ENCODE data around the gene MBD3L2. TPM values are rescaled to one million over a fixed set of nuclear protein-coding genes. Genes with fewer than 3 reads are reported as not detected.

Gene MBD3L2
- total RNA-seq, 2 donors from 2014 or later = not detected

GRCh38 chr19:7067716-7068115, 18.6 kb downstream of the MBD3L2 start:
- no peak overlapping the region for H3K4me3 ChIP-seq
- no peak for DNase-seq (ENCODE audit: low spot score)
- peaks cover 0 to 11% of the 10 kb centered on the region in 2 donors for H3K4me1 ChIP-seq
- H3K36me3 ChIP-seq = peaks cover 20% of the 10 kb centered on the region
- no peaks in the 10 kb centered on the region for H3K27me3 ChIP-seq
- H3K9me3 ChIP-seq = no peaks in the 10 kb centered on the region
- no peak overlapping the region for H3K27ac ChIP-seq
- TF ChIP-seq, protein P1, sequence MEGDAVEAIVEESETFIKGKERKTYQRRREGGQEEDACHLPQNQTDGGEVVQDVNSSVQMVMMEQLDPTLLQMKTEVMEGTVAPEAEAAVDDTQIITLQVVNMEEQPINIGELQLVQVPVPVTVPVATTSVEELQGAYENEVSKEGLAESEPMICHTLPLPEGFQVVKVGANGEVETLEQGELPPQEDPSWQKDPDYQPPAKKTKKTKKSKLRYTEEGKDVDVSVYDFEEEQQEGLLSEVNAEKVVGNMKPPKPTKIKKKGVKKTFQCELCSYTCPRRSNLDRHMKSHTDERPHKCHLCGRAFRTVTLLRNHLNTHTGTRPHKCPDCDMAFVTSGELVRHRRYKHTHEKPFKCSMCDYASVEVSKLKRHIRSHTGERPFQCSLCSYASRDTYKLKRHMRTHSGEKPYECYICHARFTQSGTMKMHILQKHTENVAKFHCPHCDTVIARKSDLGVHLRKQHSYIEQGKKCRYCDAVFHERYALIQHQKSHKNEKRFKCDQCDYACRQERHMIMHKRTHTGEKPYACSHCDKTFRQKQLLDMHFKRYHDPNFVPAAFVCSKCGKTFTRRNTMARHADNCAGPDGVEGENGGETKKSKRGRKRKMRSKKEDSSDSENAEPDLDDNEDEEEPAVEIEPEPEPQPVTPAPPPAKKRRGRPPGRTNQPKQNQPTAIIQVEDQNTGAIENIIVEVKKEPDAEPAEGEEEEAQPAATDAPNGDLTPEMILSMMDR (IDR thresholded peaks at IDR 0.05) = no peak

DNA sequence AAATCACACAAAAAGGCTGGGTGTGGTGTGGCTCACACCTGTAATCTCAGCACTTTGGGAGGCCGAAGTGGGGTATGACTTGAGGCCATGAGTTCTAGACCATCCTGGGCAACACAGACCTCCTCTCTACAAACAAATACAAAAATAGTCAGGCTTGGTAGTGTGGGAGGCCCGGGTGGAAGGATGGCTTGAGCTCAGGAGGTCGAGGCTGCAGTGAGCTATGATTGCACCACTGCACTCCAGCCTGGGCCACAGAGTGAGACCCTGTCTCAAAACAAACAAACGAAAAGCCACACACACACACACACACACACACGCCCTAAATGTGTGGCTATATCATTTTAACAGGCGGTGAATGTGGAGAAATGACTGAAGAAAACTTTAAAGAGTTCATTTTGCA, 19.5 kb downstream of the MBD3L2 start:
- peak overlapping the region in 1 of 2 donors; percentile 98 for H3K4me3 ChIP-seq
- H3K9me3 ChIP-seq = no peaks in the 10 kb centered on the region
- peaks cover 29% of the 10 kb centered on the region for H3K36me3 ChIP-seq
- peaks cover 0 to 11% of the 10 kb centered on the region in 2 donors for H3K4me1 ChIP-seq
- no peak overlapping the region for H3K27ac ChIP-seq
- TF ChIP-seq, protein P1 (IDR thresholded peaks at IDR 0.05) = no peak
- H3K27me3 ChIP-seq = no peaks in the 10 kb centered on the region
- no peak for DNase-seq (ENCODE audit: low spot score)

GRCh38 chr19:7069042-7069903, 20.2 kb downstream of the MBD3L2 start, which contains the start of gene ZNF557:
Gene ZNF557, plus strand, starts transcription at chr19:7069703. Its CDS starts 5,372 bp downstream, at chr19:7075075.
- H3K36me3 ChIP-seq = peaks cover 36% of the 10 kb centered on the region
- H3K27ac ChIP-seq = peak within 1 kb of the TSS; percentile 65 to 83
- no peaks in the 10 kb centered on the region for H3K27me3 ChIP-seq
- TF ChIP-seq, protein P1 (IDR thresholded peaks at IDR 0.05) = no peak
- peak within 1 kb of the TSS; percentile 92 to 98 for H3K4me3 ChIP-seq
- peaks cover 0 to 11% of the 10 kb centered on the region in 2 donors for H3K4me1 ChIP-seq
- no peaks in the 10 kb centered on the region for H3K9me3 ChIP-seq
- DNase-seq (ENCODE audit: low spot score) = peak; percentile 97

- Histone ChIP-seq H3K36me3 (peaks cover 40% of the 10 kb centered on the region), H3K27ac (peak overlapping the region; percentile 65 to 83), H3K4me3 (peak overlapping the region; percentile 92 to 98), H3K27me3 (no peaks in the 10 kb centered on the region), H3K4me1 (peaks cover 0 to 11% of the 10 kb centered on the region in 2 donors), H3K9me3 (peaks cover 0 to 1% of the 10 kb centered on the region in 2 donors)
- TF ChIP-seq, protein P1 (IDR thresholded peaks at IDR 0.05) = no peak
- no peak for DNase-seq (ENCODE audit: low spot score)
Observed at GRCh38 chr19:7069904-7070226, 20.7 kb downstream of the MBD3L2 start.

- Histone ChIP-seq H3K4me1 (peaks cover 0 to 11% of the 10 kb centered on the region in 2 donors), H3K4me3 (no peak overlapping the region), H3K36me3 (peaks cover 66% of the 10 kb centered on the region)
Observed at GRCh38 chr19:7072541-7072940, 23.4 kb downstream of the MBD3L2 start.

More at GRCh38 chr19:7072541-7072940, 23.4 kb downstream of the MBD3L2 start:
- Histone ChIP-seq H3K9me3 (peaks cover 2 to 27% of the 10 kb centered on the region in 2 donors), H3K27ac (no peak overlapping the region), H3K27me3 (no peaks in the 10 kb centered on the region)
- TF ChIP-seq, protein P1 (IDR thresholded peaks at IDR 0.05) = no peak
- DNase-seq (ENCODE audit: low spot score) = no peak
